GM23248 (cell line): ENCODE data around the gene MST1. TPM values are rescaled to one million over a fixed set of nuclear protein-coding genes. Genes with fewer than 3 reads are reported as not detected.
"Not testable (repeated sequence)": the region's sequence is repeated elsewhere in the genome, so short reads cannot be mapped to it uniquely, and the experiment has no call there.

Experiments used
- DNase-seq: peaks from one replicate; pipeline ENCODE4 v3.0.0-alpha.2; 2015
- H2AFZ ChIP-seq: fragments of 200-600 bp; sonication (generic); 2 replicates; pipeline ENCODE4 v1.6.1; 2016; ENCODE audit warnings: antibody characterized with exemption
- H3F3A ChIP-seq: fragments of 200-600 bp; sonication (generic); 2 replicates; pipeline ENCODE4 v1.6.1; 2016; ENCODE audit warnings: mild to moderate bottlenecking, antibody characterized with exemption, mixed run types; ENCODE audit not compliant: insufficient read depth
- H3K27ac ChIP-seq: fragments of 200-600 bp; sonication (generic); 2 replicates; pipeline ENCODE4 v1.5.1; 2016; ENCODE audit warnings: mild to moderate bottlenecking
- H3K27me3 ChIP-seq: fragments of 200-600 bp; sonication (generic); replicated peaks from 2 replicates; pipeline ENCODE4 v1.6.1; 2016; ENCODE audit warnings: mild to moderate bottlenecking; ENCODE audit not compliant: insufficient read depth
- H3K36me3 ChIP-seq: fragments of 200-600 bp; sonication (generic); 2 replicates; pipeline ENCODE4 v1.6.1; 2016; ENCODE audit warnings: low read depth, mild to moderate bottlenecking
- H3K4me1 ChIP-seq: fragments of 200-600 bp; sonication (generic); 2 replicates; pipeline ENCODE4 v1.6.1; 2016; ENCODE audit warnings: mild to moderate bottlenecking; ENCODE audit not compliant: insufficient read depth
- H3K4me2 ChIP-seq: fragments of 200-600 bp; sonication (generic); one replicate; pipeline ENCODE4 v1.6.1; 2016; ENCODE audit warnings: mild to moderate bottlenecking; ENCODE audit not compliant: unreplicated experiment
- H3K4me3 ChIP-seq: fragments of 200-600 bp; sonication (generic); 2 replicates; pipeline ENCODE4 v1.5.1; 2016; ENCODE audit warnings: mild to moderate bottlenecking
- H3K79me2 ChIP-seq: fragments of 200-600 bp; sonication (generic); 2 replicates; pipeline ENCODE4 v1.6.1; 2016; ENCODE audit warnings: mild to moderate bottlenecking; ENCODE audit not compliant: insufficient read depth
- H3K9ac ChIP-seq: fragments of 200-600 bp; sonication (generic); 2 replicates; pipeline ENCODE4 v1.6.1; 2016; ENCODE audit warnings: mild to moderate bottlenecking
- H3K9me2 ChIP-seq: fragments of 200-600 bp; sonication (generic); 2 replicates; pipeline ENCODE4 v1.6.1; 2016; ENCODE audit warnings: mixed run types, mild to moderate bottlenecking, moderate library complexity; ENCODE audit not compliant: insufficient read depth
- H3K9me3 ChIP-seq: fragments of 200-600 bp; sonication (generic); one replicate; pipeline ENCODE4 v1.6.1; 2017; ENCODE audit warnings: low read depth
- H4K20me1 ChIP-seq: fragments of 200-600 bp; sonication (generic); 2 replicates; pipeline ENCODE4 v1.6.0; 2016; ENCODE audit not compliant: insufficient read depth
- EZH2 ChIP-seq: fragments of 200-600 bp; sonication (generic); IDR thresholded peaks from 2 replicates; pipeline ENCODE4 v1.6.1; 2018; ENCODE audit warnings: antibody characterized with exemption, mild to moderate bottlenecking; ENCODE audit not compliant: insufficient read depth, poor library complexity, severe bottlenecking
- EZH2phosphoT487 ChIP-seq: fragments of 200-600 bp; sonication (generic); IDR thresholded peaks from 2 replicates; pipeline ENCODE4 v1.6.1; 2018; ENCODE audit warnings: antibody characterized with exemption, moderate library complexity, mild to moderate bottlenecking, low read depth; ENCODE audit not compliant: insufficient read depth
- WGBS, 2 experiments: methylation state at CpG; one replicate each; pipeline ENCODE4 v1.1.6; 2015 to 2017; ENCODE audit warnings: low lambda C conversion rate in 2 of 2, low coverage in 1 of 2; ENCODE audit errors: missing lambda C conversion rate in 2 of 2; 5-methylcytosine and 5-hydroxymethylcytosine counted together
- in situ Hi-C: fragments of 300-500 bp; cut with MboI; formaldehyde crosslinking; loops from 2 replicates; pipeline ENCODE4 v1.15.0; 2020
- polyA plus RNA-seq: library from polyadenylated mRNA; unstranded; fragments of >200 nt; fragmentation: Nextera tagmentation; extraction: Ambion mirVana; gene quantifications from 2 replicates; pipeline ENCODE4 v1.2.1, GENCODE V29; 2016
- total RNA-seq: library from RNA; depleted of rRNA; stranded (reverse); fragments of >200 nt; shearing (Covaris generic); gene quantifications from 2 replicates; pipeline ENCODE4 v1.2.3, GENCODE V29; 2014

The MST1 gene
- total and polyA plus RNA-seq, 2 experiments from 2014 or later: 3.0 to 6.4 TPM

GRCh38 chr3:49701388-49702077 is 12.3 kb upstream of the MST1 start:
- Histone ChIP-seq H3K4me2 (no peak overlapping the region), H3K36me3 (no peaks in the 10 kb centered on the region), H3K9me2 (no peaks in the 10 kb centered on the region), H3K27me3 (no peaks in the 10 kb centered on the region), H3F3A (0 out of 2 replicates have a peak, but pooled peaks cover under 1% of the 10 kb centered on the region), H3K9me3 (no peaks in the 10 kb centered on the region), H3K27ac (no peak overlapping the region), H3K79me2 (no peaks in the 10 kb centered on the region), H3K4me1 (no peaks in the 10 kb centered on the region), H4K20me1 (no peaks in the 10 kb centered on the region), H2AFZ (no peak overlapping the region), H3K9ac (no peak overlapping the region), H3K4me3 (no peak overlapping the region)
- 92% methylated on average over 16 to 21 of the region's 21 CpGs for WGBS, 2 experiments
- no peak for TF ChIP-seq EZH2phosphoT487
- TF ChIP-seq EZH2: no peak
- peak; percentile 39 for DNase-seq
- in situ Hi-C loops: no loop called here

DNA sequence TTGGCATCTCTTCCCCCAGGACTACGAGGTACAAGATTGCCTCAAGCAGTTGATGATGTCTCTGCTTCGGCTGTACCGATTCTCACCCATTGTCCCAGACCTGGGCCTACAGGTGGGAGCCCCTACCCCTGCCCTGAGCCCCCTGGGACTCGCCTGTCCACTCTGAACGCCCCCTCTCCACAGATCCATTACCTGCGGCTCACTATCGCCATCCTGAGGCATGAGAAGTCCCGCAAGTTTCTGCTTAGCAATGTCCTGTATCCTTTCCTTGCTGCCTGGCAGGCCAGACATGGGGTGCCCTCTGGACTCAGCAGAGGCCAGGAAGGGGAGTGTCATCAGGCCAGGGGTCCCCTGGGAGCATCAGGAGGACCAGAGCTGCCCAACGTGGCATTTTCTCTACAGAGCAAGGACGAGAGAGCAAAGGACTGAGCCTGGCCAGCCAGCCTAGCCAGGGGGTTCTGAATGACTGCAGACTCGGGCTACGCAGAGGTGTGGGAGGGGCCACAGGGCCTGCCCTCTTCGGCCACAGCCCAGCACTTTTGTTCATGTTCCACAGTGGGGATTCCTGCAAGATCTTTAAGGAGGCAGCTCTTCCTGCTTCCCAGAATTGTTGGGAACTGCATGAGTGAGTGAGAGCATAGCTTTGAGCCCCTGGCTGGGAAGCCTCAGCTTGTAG is 11.3 kb upstream of the MST1 start:
- H3K27ac ChIP-seq: no peak overlapping the region
- H3K27me3 ChIP-seq: no peaks in the 10 kb centered on the region
- no peaks in the 10 kb centered on the region for H3K9me2 ChIP-seq
- no peak overlapping the region for H3K9ac ChIP-seq
- H4K20me1 ChIP-seq: no peaks in the 10 kb centered on the region
- H3K9me3 ChIP-seq: no peaks in the 10 kb centered on the region
- no peak overlapping the region for H2AFZ ChIP-seq
- H3K4me1 ChIP-seq: no peaks in the 10 kb centered on the region
- H3K79me2 ChIP-seq: no peaks in the 10 kb centered on the region
- in situ Hi-C loops: no loop called here
- WGBS, 2 experiments: 74 to 75% methylated on average over 13 of the region's 13 CpGs
- TF ChIP-seq EZH2 (no peak), EZH2phosphoT487 (no peak)
- no peaks in the 10 kb centered on the region for H3F3A ChIP-seq
- no peak overlapping the region for H3K4me2 ChIP-seq
- no peaks in the 10 kb centered on the region for H3K36me3 ChIP-seq
- no peak overlapping the region for H3K4me3 ChIP-seq
- DNase-seq: no peak

- Histone ChIP-seq H3K79me2 (no peaks in the 10 kb centered on the region), H3K9ac (no peak overlapping the region), H3K36me3 (no peaks in the 10 kb centered on the region), H3K4me2 (no peak overlapping the region), H3F3A (no peaks in the 10 kb centered on the region), H3K9me2 (no peaks in the 10 kb centered on the region), H4K20me1 (no peaks in the 10 kb centered on the region), H3K27me3 (no peaks in the 10 kb centered on the region), H3K9me3 (no peaks in the 10 kb centered on the region), H2AFZ (no peak overlapping the region), H3K4me1 (no peaks in the 10 kb centered on the region), H3K27ac (no peak overlapping the region), H3K4me3 (no peak overlapping the region)
- DNase-seq: no peak
- TF ChIP-seq EZH2: no peak
- no peak for TF ChIP-seq EZH2phosphoT487
- WGBS, 2 experiments: 68 to 80% methylated on average over 7 to 8 of the region's 8 CpGs
- in situ Hi-C loops: no loop called here
Observed at GRCh38 chr3:49700014-49700413, 10.7 kb upstream of the MST1 start.

GRCh38 chr3:49699281-49699979 is 10.2 kb upstream of the MST1 start:
- no peaks in the 10 kb centered on the region for H3K9me2 ChIP-seq
- H3F3A ChIP-seq: no peaks in the 10 kb centered on the region
- no peaks in the 10 kb centered on the region for H3K36me3 ChIP-seq
- H3K27ac ChIP-seq: no peak overlapping the region
- in situ Hi-C loops: no loop called here
- TF ChIP-seq EZH2phosphoT487 (no peak), EZH2 (no peak)
- H3K27me3 ChIP-seq: no peaks in the 10 kb centered on the region
- DNase-seq: peak; percentile 38
- no peak overlapping the region for H2AFZ ChIP-seq
- H3K4me2 ChIP-seq: no peak overlapping the region
- H3K4me1 ChIP-seq: no peaks in the 10 kb centered on the region
- no peaks in the 10 kb centered on the region for H4K20me1 ChIP-seq
- H3K79me2 ChIP-seq: peaks cover 5% of the 10 kb centered on the region; the same call in 1 of the 2 replicates
- 78 to 80% methylated on average over 13 to 16 of the region's 16 CpGs for WGBS, 2 experiments
- no peak overlapping the region for H3K9ac ChIP-seq
- no peak overlapping the region for H3K4me3 ChIP-seq
- no peaks in the 10 kb centered on the region for H3K9me3 ChIP-seq

GRCh38 chr3:49695350-49696015 is 6.2 kb upstream of the MST1 start:
- H3K4me1 ChIP-seq, DNase-seq, in situ Hi-C loops, H3K4me2 ChIP-seq, H3K27me3 ChIP-seq, H3K27ac ChIP-seq, H3K4me3 ChIP-seq, H4K20me1 ChIP-seq, H3K9ac ChIP-seq, H2AFZ ChIP-seq, H3F3A ChIP-seq, H3K9me2 ChIP-seq, H3K36me3 ChIP-seq, H3K9me3 ChIP-seq: not testable (repeated sequence)
- peaks cover 42% of the 10 kb centered on the region for H3K79me2 ChIP-seq
- 66 to 82% methylated on average over 2 to 4 of the region's 4 CpGs for WGBS, 2 experiments

DNA sequence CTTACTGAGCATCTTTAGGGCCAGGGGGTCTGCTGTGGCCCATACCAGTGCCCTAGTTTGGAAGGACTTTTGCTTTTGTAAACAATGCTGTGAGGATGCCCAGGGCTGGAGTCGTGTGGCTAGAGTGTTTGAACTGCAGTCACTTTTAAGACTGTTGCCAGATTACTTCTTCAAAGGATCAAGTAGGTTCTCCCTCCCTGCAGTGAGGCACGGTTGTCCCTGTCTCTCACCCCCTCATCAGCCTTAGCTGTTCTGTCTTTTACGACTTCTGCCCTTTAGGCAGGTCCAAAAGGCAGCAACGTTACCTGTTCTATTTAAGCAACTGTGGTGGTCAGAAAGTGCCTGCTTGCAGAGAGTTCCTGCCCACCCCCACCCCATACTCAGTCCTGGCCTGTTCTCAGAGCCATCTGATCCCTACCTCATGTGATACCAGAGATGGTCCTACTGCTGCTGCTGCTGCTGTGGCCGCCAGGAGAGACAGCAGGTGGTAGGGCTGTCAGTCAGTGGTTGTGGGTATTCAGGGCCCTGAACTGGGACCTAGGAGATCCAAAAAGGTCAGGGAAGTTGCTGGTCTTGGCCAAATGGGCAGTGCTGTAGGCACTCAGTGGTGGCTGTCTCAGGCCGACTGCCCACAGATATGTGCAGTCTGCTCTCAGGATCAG is 5.3 kb upstream of the MST1 start:
- H4K20me1 ChIP-seq, H2AFZ ChIP-seq, H3K9me2 ChIP-seq, H3K27ac ChIP-seq, H3K9ac ChIP-seq, in situ Hi-C loops, H3K4me1 ChIP-seq, H3K36me3 ChIP-seq, DNase-seq, H3K9me3 ChIP-seq, H3K27me3 ChIP-seq, H3K4me3 ChIP-seq, H3F3A ChIP-seq, H3K4me2 ChIP-seq: not testable (repeated sequence)
- H3K79me2 ChIP-seq: peaks cover 51% of the 10 kb centered on the region
- 44 to 48% methylated on average over 6 of the region's 6 CpGs for WGBS, 2 experiments
